Activated T-helper 1 cell treated with anti-CD3 and anti-CD28 coated beads, Interleukin-12 subunit alpha, Interleukin-12 subunit beta, Interleukin-2, Interleukin-4 antibody, amounts not matched to agents 30 ng/mL and 10 ng/mL and 1 ng/mL, durations not matched to agents 14 hours and 24 hours and 36 hours (primary cell): ENCODE results near the gene DAB1. TPM values are rescaled to one million over a fixed set of nuclear protein-coding genes. Genes with fewer than 3 reads are reported as not detected.
"Not testable (repeated sequence)": the region's sequence is repeated elsewhere in the genome, so short reads cannot be mapped to it uniquely, and the experiment has no call there.

Experiments
- DNase-seq: peaks from one replicate; pipeline ENCODE4 v3.0.0; 2021; ENCODE audit warnings: low spot score
- H3K27ac Mint-ChIP-seq: one replicate; pipeline ENCODE4 v1.8.0; 2021; ENCODE audit warnings: mild to moderate bottlenecking, mixed read lengths
- H3K27me3 Mint-ChIP-seq: one replicate; pipeline ENCODE4 v1.8.0; 2022; ENCODE audit warnings: mild to moderate bottlenecking, moderate library complexity, mixed read lengths; ENCODE audit not compliant: insufficient read depth
- H3K36me3 Mint-ChIP-seq: one replicate; pipeline ENCODE4 v1.8.0; 2021; ENCODE audit warnings: low read depth, mixed read lengths
- H3K4me1 Mint-ChIP-seq: one replicate; pipeline ENCODE4 v1.8.0; 2021; ENCODE audit warnings: low read depth, mixed read lengths
- H3K4me3 Mint-ChIP-seq: one replicate; pipeline ENCODE4 v1.8.0; 2021; ENCODE audit warnings: mild to moderate bottlenecking, moderate library complexity, mixed read lengths
- H3K9me3 Mint-ChIP-seq: one replicate; pipeline ENCODE4 v1.8.0; 2021; ENCODE audit warnings: mixed read lengths
- intact Hi-C: fragments of 100-400 bp; cut with micrococcal nuclease; formaldehyde crosslinking; loops from one replicate; pipeline ENCODE4 v1.15.1; 2024
- total RNA-seq: library from RNA; stranded (reverse); gene quantifications from 2 replicates; pipeline ENCODE4 v1.2.3, GENCODE V29; 2022

The DAB1 gene
- total RNA-seq, 1 donor from 2014 or later: not detected

DNA sequence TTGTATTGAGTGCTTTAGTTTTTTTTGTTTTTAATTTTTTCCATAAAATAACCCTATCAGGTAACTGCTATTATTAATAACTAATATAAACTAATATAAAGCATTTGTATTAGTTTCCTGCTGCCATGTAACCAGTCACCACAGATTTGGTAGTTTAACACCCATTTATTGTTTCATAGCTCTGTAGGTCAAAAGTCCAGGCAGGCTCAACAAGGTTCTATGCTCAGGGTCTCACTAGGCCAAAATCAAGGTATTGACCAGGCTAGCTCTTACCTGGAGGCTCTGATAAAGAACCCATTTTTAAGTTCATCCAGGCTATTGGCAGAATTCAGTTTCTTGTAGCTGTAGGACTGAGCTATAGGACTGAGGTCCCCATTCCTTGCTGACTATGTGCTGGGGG is 189.4 kb downstream of the DAB1 start:
- H3K36me3 Mint-ChIP-seq: no peaks in the 10 kb centered on the region
- peaks cover 5% of the 10 kb centered on the region for H3K27me3 Mint-ChIP-seq
- no peak overlapping the region for H3K4me3 Mint-ChIP-seq
- DNase-seq: no peak
- no peak overlapping the region for H3K27ac Mint-ChIP-seq
- no peaks in the 10 kb centered on the region for H3K4me1 Mint-ChIP-seq
- intact Hi-C loops: no loop called here
- no peaks in the 10 kb centered on the region for H3K9me3 Mint-ChIP-seq

DNA sequence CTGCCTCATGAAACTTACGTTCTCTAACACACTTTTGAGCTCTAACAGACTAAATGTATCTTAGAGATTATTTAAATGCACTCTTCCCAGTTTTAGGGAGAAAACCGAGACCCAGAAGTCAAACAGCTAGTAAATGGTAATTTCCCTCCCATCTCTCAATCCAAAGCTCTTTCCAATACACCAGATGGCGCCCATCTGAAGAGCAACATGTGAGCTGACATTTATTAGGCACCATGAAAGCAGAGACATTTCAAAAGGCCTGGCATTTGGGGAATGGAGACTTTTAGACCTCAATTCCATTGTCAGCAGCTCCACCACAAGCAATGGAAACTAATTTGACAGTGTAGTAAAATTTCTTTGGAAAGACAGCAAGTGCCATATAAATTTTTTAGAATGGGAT is 191.4 kb downstream of the DAB1 start:
- no peak for DNase-seq
- no peak overlapping the region for H3K4me3 Mint-ChIP-seq
- no peaks in the 10 kb centered on the region for H3K36me3 Mint-ChIP-seq
- no peak overlapping the region for H3K27ac Mint-ChIP-seq
- intact Hi-C loops: no loop called here
- H3K27me3 Mint-ChIP-seq: peaks cover 5% of the 10 kb centered on the region
- no peaks in the 10 kb centered on the region for H3K9me3 Mint-ChIP-seq
- H3K4me1 Mint-ChIP-seq: no peaks in the 10 kb centered on the region

DNA sequence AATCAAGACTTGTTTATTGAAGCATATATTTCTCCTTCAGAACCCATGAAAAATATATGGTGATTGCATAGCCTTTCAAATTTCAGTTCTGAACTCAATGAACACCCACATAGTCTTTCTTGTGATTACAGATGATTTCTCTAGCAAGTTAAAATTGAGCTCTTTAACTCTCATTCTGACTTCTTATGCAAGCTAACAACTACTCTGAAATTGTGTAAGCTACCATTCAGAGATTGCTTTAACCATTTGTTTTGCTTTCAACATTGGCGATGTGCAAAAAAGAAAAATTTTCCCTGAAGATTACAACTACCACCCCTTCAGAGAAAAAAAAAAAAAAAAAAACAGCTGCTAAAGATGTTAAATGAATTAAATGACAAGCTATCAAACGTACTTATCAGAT is 193.9 kb downstream of the DAB1 start:
- H3K27ac Mint-ChIP-seq: no peak overlapping the region
- no peak for DNase-seq
- no peaks in the 10 kb centered on the region for H3K4me1 Mint-ChIP-seq
- no peaks in the 10 kb centered on the region for H3K27me3 Mint-ChIP-seq
- no peaks in the 10 kb centered on the region for H3K36me3 Mint-ChIP-seq
- no peaks in the 10 kb centered on the region for H3K9me3 Mint-ChIP-seq
- intact Hi-C loops: loop anchor here (10.0 kb wide), 1 partner anchor 395 kb away; no protein-coding TSS in a partner anchor
- H3K4me3 Mint-ChIP-seq: no peak overlapping the region

DNA sequence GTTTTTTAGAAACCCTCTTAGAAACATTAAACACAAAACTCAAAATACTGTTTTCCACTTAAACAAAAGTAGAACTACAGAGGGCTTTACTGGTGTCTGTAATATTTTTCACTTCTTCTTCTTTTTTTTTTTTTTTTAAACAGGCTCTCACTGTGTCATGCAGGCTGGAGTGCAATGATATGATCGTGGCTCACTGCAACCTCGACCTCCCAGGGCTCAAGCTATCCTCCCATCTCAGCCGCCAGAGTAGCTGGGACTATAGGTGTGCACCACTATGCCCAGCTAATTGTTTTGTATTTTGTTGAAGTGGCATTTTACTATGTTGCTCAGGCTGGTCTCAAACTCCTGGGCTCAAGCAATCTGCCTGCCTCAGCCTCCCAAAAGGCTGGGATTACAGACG is 194.8 kb downstream of the DAB1 start:
- no peak for DNase-seq
- Mint-ChIP-seq H3K4me1 (no peaks in the 10 kb centered on the region), H3K9me3 (no peaks in the 10 kb centered on the region), H3K27ac (no peak overlapping the region), H3K27me3 (no peaks in the 10 kb centered on the region), H3K4me3 (no peak overlapping the region), H3K36me3 (no peaks in the 10 kb centered on the region)
- intact Hi-C loops: loop anchor here (10.0 kb wide), 1 partner anchor 394 kb away; no protein-coding TSS in a partner anchor

DNA sequence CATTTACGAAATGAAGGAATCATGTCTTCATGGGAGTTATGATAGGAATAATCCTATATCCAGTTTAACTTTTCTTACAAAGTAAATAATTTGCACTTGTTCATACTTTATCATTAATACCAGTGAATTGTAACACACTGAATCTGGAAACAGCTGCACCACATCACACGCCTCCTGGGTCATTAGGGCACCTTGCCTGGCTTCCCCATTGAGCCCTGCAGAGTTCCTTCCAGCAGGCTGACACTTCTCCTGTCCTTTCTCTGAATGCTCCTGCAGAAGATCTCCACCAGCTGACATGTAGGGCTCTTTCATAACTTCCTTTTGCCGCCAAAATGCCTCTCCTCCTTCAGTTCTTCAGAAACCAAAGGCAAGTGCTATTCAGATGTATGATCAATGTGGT is 201.1 kb downstream of the DAB1 start:
- intact Hi-C loops: loop anchor here (10.0 kb wide), 1 partner anchor 388 kb away; no protein-coding TSS in a partner anchor
- DNase-seq: no peak
- H3K36me3 Mint-ChIP-seq: no peaks in the 10 kb centered on the region
- no peaks in the 10 kb centered on the region for H3K9me3 Mint-ChIP-seq
- no peak overlapping the region for H3K4me3 Mint-ChIP-seq
- H3K4me1 Mint-ChIP-seq: no peaks in the 10 kb centered on the region
- H3K27ac Mint-ChIP-seq: no peak overlapping the region
- no peaks in the 10 kb centered on the region for H3K27me3 Mint-ChIP-seq

DNA sequence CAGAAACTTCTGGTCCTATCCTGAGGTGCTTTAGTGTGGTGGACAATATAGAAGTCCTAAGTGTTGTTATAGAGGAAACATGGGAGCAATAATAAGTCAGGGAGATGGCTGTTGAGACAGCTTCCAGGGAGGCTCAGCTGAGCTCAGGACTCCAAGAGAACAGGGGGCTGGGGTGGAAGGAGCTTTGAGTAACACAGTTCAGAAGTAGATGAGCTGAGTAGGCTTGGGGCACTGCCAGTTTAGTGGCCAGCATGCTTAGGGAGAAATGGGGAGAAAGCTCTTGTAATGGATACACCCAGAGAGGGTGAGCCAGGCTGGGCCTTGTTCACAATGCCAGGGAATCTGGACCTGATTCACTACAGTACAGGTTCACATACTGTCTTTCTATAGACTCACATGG is 201.6 kb downstream of the DAB1 start:
- intact Hi-C loops: loop anchor here (10.0 kb wide), 1 partner anchor 388 kb away; no protein-coding TSS in a partner anchor
- H3K9me3 Mint-ChIP-seq: no peaks in the 10 kb centered on the region
- no peaks in the 10 kb centered on the region for H3K4me1 Mint-ChIP-seq
- no peaks in the 10 kb centered on the region for H3K27me3 Mint-ChIP-seq
- H3K27ac Mint-ChIP-seq: no peak overlapping the region
- H3K36me3 Mint-ChIP-seq: no peaks in the 10 kb centered on the region
- no peak for DNase-seq
- no peak overlapping the region for H3K4me3 Mint-ChIP-seq

DNA sequence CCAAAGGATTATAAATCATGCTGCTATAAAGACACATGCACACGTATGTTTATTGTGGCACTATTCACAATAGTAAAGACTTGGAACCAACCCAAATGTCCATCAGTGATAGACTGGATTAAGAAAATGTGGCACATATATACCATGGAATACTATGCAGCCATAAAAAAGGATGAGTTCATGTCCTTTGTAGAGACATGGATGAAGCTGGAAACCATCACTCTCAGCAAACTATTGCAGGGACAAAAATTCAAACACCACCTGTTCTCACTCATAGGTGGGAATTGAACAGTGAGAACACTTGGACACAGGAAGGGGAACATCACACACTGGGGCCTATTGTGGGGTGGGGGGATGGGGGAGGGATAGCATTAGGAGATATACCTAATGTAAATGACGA is 203.0 kb downstream of the DAB1 start:
- H3K4me3 Mint-ChIP-seq, H3K36me3 Mint-ChIP-seq, H3K4me1 Mint-ChIP-seq, H3K27me3 Mint-ChIP-seq, DNase-seq, H3K27ac Mint-ChIP-seq, H3K9me3 Mint-ChIP-seq: not testable (repeated sequence)
- intact Hi-C loops: loop anchor here (10.0 kb wide), 1 partner anchor 386 kb away; no protein-coding TSS in a partner anchor

DNA sequence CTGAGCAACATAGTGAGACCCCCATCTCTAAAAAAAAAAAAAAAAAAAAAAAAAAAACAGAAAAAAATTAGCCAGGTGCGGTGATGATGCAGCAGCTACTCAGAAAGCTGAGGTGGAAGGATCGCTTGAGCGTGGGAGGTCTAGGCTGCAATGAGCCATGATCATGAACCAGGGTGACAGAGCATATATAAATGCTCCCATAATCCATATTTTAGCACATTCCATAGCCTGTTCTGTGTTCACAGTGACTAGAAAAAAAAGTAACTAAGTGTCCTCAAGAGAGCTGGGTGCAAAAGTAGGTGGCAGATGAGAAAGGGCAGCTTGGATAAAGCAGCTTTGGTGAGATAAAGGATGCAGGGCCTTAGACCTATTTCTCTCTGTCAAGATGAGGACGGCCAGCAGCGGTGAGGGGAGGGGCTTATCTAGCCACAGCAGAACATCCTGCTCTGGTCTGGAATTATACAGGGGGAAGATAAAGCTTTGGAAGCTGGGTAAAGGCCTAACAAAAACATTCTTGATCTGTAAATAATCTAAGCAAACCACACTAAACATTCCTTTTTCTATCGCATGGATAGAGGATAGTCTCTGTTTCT is 205.3 kb downstream of the DAB1 start:
- no peaks in the 10 kb centered on the region for H3K27me3 Mint-ChIP-seq
- DNase-seq: no peak

DNA sequence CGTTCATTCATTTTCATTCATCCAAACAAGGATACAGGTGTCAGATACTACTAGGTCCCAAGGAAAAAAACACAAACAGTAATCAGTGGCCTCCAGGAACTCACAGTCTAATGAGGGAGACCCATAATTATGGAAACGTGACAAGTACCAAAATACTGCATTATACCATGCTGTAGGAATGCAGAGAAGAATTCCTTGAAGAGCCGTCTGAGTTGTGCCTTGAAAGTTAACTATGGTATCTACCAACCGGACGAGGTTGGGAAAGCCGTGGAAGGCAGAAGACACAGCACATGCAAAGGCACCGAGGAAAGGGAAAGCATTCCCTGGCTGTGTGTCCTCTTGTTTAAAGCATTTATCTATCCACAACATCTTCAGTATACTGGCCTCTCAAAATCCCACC is 206.0 kb downstream of the DAB1 start:
- intact Hi-C loops: no loop called here
- DNase-seq: no peak
- no peaks in the 10 kb centered on the region for H3K27me3 Mint-ChIP-seq
- no peak overlapping the region for H3K27ac Mint-ChIP-seq
- no peak overlapping the region for H3K4me3 Mint-ChIP-seq
- no peaks in the 10 kb centered on the region for H3K9me3 Mint-ChIP-seq
- no peaks in the 10 kb centered on the region for H3K4me1 Mint-ChIP-seq
- H3K36me3 Mint-ChIP-seq: no peaks in the 10 kb centered on the region

More for the DNA sequence above, 205.3 kb downstream of the DAB1 start:
- Mint-ChIP-seq H3K9me3 (no peaks in the 10 kb centered on the region), H3K4me1 (no peaks in the 10 kb centered on the region), H3K27ac (no peak overlapping the region), H3K36me3 (no peaks in the 10 kb centered on the region), H3K4me3 (no peak overlapping the region)
- intact Hi-C loops: no loop called here

DNA sequence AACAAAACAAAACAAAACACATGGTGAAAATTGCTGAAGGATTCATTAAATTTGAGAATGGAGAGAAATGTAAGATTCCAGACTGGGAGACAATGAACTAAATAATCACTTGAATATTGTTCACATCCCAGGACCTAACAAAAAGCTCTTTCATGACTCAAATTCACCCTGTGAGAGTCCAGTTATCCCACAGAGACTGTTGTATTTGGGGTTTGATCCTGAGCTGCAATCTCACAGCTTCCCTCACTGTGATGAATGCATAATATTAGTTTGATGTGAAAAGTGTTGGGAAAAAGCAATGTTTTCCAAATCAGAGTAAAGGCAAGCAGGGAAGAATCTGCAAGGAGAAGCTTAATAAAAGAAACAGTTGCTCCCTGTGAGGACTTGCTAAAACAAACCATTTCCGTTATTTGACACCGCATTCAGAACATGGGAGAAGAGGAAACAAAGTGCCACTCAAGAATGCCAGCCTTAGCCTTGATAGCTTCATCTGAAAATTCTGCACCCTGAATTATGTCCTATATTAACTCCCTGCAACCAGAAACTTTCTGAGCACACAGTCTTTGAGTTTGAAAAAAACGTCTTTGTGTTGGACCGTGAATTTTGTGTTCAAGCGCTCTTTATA is 208.8 kb downstream of the DAB1 start:
- H3K4me3 Mint-ChIP-seq: no peak overlapping the region
- H3K27ac Mint-ChIP-seq: no peak overlapping the region
- H3K4me1 Mint-ChIP-seq: no peaks in the 10 kb centered on the region
- no peak for DNase-seq
- no peaks in the 10 kb centered on the region for H3K27me3 Mint-ChIP-seq
- no peaks in the 10 kb centered on the region for H3K36me3 Mint-ChIP-seq
- no peaks in the 10 kb centered on the region for H3K9me3 Mint-ChIP-seq
- intact Hi-C loops: no loop called here

DNA sequence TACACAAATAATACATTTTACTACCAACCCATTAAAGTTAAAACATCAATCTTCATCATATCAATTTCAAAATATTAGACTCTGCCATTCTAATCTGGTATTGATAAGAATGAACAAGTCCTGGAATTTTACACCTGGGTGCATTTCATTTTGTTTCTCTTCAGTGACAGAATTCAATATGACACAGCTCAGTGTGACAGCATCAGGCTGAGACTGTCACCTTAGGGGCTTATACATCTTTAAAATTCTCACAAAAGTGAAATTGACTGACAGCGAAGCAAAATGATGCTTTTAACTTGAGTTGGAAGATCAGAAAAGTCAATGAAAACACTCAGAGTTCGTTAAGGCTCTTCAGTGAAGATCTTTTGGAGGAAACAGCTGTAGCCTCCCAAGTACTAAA is 213.0 kb downstream of the DAB1 start:
- intact Hi-C loops: no loop called here
- no peaks in the 10 kb centered on the region for H3K36me3 Mint-ChIP-seq
- no peaks in the 10 kb centered on the region for H3K4me1 Mint-ChIP-seq
- no peak overlapping the region for H3K4me3 Mint-ChIP-seq
- no peaks in the 10 kb centered on the region for H3K27me3 Mint-ChIP-seq
- H3K9me3 Mint-ChIP-seq: no peaks in the 10 kb centered on the region
- no peak overlapping the region for H3K27ac Mint-ChIP-seq
- no peak for DNase-seq

DNA sequence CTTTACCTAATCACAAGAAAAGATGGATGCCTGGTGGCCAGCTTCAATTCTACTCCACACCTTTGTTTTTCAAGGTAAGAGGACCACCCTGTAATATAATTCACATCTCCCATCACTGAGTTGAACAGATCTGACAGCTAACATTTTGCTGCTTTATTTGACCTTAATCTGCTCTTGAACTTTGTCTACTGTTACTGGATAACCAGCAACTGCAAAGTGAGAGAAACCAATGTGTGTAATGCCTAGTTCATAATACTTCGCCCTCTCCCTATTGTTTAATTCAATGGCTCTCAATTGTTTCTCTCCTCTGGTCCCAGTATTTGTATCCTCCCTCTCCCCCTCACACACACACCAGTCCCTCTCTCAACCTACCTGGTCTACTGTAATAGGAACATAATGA is 214.4 kb downstream of the DAB1 start:
- Mint-ChIP-seq H3K4me1 (no peaks in the 10 kb centered on the region), H3K4me3 (no peak overlapping the region), H3K36me3 (no peaks in the 10 kb centered on the region), H3K27ac (no peak overlapping the region), H3K27me3 (no peaks in the 10 kb centered on the region), H3K9me3 (no peaks in the 10 kb centered on the region)
- no peak for DNase-seq
- intact Hi-C loops: no loop called here

DNA sequence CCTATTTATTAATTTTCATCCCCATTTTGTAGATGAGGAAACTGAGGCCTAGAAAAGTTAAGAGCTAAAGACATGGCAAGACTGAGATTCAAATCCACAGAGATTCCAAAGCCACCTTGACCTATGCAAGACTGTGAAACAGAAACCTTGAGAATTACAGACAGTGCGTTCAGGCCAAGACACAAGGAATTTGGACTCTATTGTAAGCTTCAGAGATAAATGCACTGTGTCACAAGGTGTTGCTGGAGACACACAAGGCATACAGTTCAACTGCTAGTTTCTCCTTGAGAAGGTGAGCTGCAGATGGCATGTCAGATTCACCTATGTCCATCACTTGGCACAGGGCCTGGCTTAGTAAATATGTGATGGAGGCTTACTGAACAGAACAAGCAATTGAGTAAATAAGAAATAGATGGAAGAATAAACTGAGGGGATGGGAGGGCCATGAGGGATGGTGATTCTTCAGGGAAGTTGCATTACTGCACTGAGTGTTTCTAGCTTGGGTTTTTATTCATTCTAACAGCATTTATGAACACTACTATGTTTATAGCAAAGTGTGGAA is 215.0 kb downstream of the DAB1 start:
- no peaks in the 10 kb centered on the region for H3K36me3 Mint-ChIP-seq
- no peak overlapping the region for H3K27ac Mint-ChIP-seq
- H3K27me3 Mint-ChIP-seq: no peaks in the 10 kb centered on the region
- no peaks in the 10 kb centered on the region for H3K4me1 Mint-ChIP-seq
- H3K4me3 Mint-ChIP-seq: no peak overlapping the region
- no peak for DNase-seq
- H3K9me3 Mint-ChIP-seq: no peaks in the 10 kb centered on the region
- intact Hi-C loops: no loop called here
